ENCODE measurements around the gene TMC1.

The TMC1 gene

DNA sequence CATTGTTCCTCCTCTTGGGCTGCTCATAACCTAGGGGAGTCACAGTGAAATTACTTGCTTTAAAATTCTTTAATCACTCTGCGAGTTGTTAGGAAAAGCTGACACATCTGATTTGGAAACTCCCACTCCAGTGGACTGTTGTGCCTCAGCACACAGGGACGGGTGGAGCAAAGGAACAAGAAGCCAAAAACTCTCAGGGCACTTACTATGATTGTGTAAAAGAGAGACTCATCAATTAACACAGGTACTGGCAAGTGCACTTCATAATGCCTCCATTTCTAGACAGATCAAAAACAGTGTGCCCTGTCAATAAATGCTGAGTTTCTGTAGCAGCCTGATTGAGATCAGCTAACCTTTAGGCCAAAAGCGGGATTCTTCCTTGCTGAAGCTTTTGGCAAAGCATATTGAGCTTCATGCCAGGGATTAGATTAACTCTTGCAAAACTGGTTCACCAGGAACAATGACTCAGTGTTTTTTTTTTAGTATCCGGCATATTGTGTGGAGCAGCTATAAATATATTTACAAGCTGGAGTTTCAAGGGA is 55.9 kb downstream of the TMC1 start:
- no peak for TF ChIP-seq EZH2 (IDR thresholded peaks at IDR 0.05; ENCODE audit: borderline replicate concordance, low read depth, low read length, severe bottlenecking)
- TF ChIP-seq, protein P1, sequence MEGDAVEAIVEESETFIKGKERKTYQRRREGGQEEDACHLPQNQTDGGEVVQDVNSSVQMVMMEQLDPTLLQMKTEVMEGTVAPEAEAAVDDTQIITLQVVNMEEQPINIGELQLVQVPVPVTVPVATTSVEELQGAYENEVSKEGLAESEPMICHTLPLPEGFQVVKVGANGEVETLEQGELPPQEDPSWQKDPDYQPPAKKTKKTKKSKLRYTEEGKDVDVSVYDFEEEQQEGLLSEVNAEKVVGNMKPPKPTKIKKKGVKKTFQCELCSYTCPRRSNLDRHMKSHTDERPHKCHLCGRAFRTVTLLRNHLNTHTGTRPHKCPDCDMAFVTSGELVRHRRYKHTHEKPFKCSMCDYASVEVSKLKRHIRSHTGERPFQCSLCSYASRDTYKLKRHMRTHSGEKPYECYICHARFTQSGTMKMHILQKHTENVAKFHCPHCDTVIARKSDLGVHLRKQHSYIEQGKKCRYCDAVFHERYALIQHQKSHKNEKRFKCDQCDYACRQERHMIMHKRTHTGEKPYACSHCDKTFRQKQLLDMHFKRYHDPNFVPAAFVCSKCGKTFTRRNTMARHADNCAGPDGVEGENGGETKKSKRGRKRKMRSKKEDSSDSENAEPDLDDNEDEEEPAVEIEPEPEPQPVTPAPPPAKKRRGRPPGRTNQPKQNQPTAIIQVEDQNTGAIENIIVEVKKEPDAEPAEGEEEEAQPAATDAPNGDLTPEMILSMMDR (IDR thresholded peaks at IDR 0.05; ENCODE audit: borderline replicate concordance, extremely low read depth, low read length, poor library complexity, severe bottlenecking): no peak
- Histone ChIP-seq H3K36me3 (ENCODE audit: insufficient read depth, low read length) (no peaks in the 10 kb centered on the region), H3K4me2 (ENCODE audit: insufficient read depth, low read length) (no peak overlapping the region), H3K9ac (ENCODE audit: low read depth, low read length) (no peak overlapping the region), H3K4me1 (ENCODE audit: insufficient read depth, low read length) (no peaks in the 10 kb centered on the region), H3K79me2 (ENCODE audit: insufficient read depth, low read length) (no peaks in the 10 kb centered on the region), H4K20me1 (ENCODE audit: insufficient read depth, low read length) (no peaks in the 10 kb centered on the region), H3K4me3 (ENCODE audit: low read depth in 1 of 2, low read length in 2 of 2) (no peak overlapping the region), H3K9me3 (ENCODE audit: insufficient read depth, low read length, severe bottlenecking) (no peaks in the 10 kb centered on the region), H3K27ac (ENCODE audit: low read length) (no peak overlapping the region), H2AFZ (ENCODE audit: low read depth, low read length) (no peak overlapping the region), H3K27me3 (ENCODE audit: insufficient read depth, low read length, poor library complexity) (peaks cover 3% of the 10 kb centered on the region)
- DNase-seq: no peak
- no peak for ATAC-seq (ENCODE audit: insufficient read depth, low read depth)

DNA sequence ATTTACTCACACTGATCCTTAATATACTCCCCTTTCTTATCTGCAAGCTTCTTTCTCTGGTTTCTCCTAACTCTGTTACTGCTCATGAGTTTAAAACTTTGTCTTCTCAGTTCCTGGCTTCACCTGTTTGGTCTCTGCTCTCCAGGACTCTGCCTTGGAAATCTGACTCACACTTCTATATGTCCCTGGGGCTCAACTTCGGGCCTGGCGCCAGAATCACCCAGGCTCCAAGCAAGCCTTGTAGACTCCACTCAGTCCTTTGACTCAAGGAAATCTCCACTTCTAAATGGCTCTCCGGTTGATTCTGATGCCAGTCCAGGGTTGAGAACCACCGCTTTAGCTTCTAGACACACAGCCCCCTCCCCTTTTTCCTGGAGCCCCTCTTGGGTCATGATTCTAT is 57.8 kb downstream of the TMC1 start:
- Histone ChIP-seq H3K27me3 (ENCODE audit: insufficient read depth, low read length, poor library complexity) (peaks cover 3% of the 10 kb centered on the region), H3K27ac (ENCODE audit: low read length) (no peak overlapping the region), H3K9me3 (ENCODE audit: insufficient read depth, low read length, severe bottlenecking) (no peaks in the 10 kb centered on the region), H2AFZ (ENCODE audit: low read depth, low read length) (no peak overlapping the region), H4K20me1 (ENCODE audit: insufficient read depth, low read length) (no peaks in the 10 kb centered on the region), H3K79me2 (ENCODE audit: insufficient read depth, low read length) (no peaks in the 10 kb centered on the region), H3K4me1 (ENCODE audit: insufficient read depth, low read length) (no peaks in the 10 kb centered on the region), H3K36me3 (ENCODE audit: insufficient read depth, low read length) (no peaks in the 10 kb centered on the region), H3K4me3 (ENCODE audit: low read depth in 1 of 2, low read length in 2 of 2) (no peak overlapping the region), H3K4me2 (ENCODE audit: insufficient read depth, low read length) (no peak overlapping the region), H3K9ac (ENCODE audit: low read depth, low read length) (no peak overlapping the region)
- ATAC-seq (ENCODE audit: insufficient read depth, low read depth) (no peak), DNase-seq (no peak)
- TF ChIP-seq, protein P1 (IDR thresholded peaks at IDR 0.05; ENCODE audit: borderline replicate concordance, extremely low read depth, low read length, poor library complexity, severe bottlenecking): no peak
- no peak for TF ChIP-seq EZH2 (IDR thresholded peaks at IDR 0.05; ENCODE audit: borderline replicate concordance, low read depth, low read length, severe bottlenecking)

DNA sequence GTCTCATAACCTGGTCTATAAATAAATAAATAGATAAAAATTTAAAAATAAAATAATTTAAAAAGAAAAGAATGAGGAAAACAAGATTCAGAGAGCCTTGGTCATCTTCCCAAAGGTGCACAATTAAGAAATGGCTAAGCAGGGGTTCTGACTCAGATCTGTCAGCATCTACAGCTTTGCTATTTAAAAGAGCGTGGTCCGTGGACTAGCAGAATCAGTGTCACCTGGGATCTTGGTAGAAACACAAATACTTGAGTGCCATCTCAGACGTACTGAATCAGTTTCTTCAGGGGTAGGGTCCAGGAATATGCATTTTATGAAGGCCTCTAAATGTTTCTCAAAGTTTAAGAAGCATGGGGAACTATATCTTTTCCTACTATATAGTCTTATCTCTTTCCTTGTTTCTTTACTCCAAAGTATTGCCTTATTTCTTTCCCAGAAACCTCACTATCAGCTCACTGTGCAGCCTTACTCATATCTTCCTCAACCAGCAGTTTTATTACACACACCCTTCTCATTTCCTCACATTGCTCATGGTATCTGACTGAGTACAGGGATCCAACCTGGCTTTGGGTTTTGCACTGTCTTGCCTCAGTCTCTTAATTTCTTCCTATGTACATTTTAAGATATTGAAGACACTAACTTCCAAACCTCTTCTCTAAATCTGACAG is 58.6 kb downstream of the TMC1 start:
- no peaks in the 10 kb centered on the region for H3K4me1 ChIP-seq (ENCODE audit: insufficient read depth, low read length)
- H4K20me1 ChIP-seq (ENCODE audit: insufficient read depth, low read length): no peaks in the 10 kb centered on the region
- H3K36me3 ChIP-seq (ENCODE audit: insufficient read depth, low read length): no peaks in the 10 kb centered on the region
- H3K4me3 ChIP-seq (ENCODE audit: low read depth in 1 of 2, low read length in 2 of 2): no peak overlapping the region
- H3K27ac ChIP-seq (ENCODE audit: low read length): no peak overlapping the region
- no peaks in the 10 kb centered on the region for H3K9me3 ChIP-seq (ENCODE audit: insufficient read depth, low read length, severe bottlenecking)
- no peak overlapping the region for H2AFZ ChIP-seq (ENCODE audit: low read depth, low read length)
- TF ChIP-seq EZH2 (IDR thresholded peaks at IDR 0.05; ENCODE audit: borderline replicate concordance, low read depth, low read length, severe bottlenecking): no peak
- TF ChIP-seq, protein P1 (IDR thresholded peaks at IDR 0.05; ENCODE audit: borderline replicate concordance, extremely low read depth, low read length, poor library complexity, severe bottlenecking): no peak
- peaks cover 3% of the 10 kb centered on the region for H3K27me3 ChIP-seq (ENCODE audit: insufficient read depth, low read length, poor library complexity)
- DNase-seq: no peak
- no peak overlapping the region for H3K9ac ChIP-seq (ENCODE audit: low read depth, low read length)
- no peak overlapping the region for H3K4me2 ChIP-seq (ENCODE audit: insufficient read depth, low read length)
- no peaks in the 10 kb centered on the region for H3K79me2 ChIP-seq (ENCODE audit: insufficient read depth, low read length)
- no peak for ATAC-seq (ENCODE audit: insufficient read depth, low read depth)
